ENCODE measurements around the gene PPP1R3D.
"Not testable (repeated sequence)": the region's sequence is repeated elsewhere in the genome, so short reads cannot be mapped to it uniquely, and the experiment has no call there.

PPP1R3D gene

GRCh38 chr20:59940129-59940955 lies at the start of gene PPP1R3D, which contains the start of gene FAM217B:
Gene PPP1R3D, minus strand, starts transcription at chr20:59940305. Its CDS starts 374 bp downstream, at chr20:59939931.
Gene FAM217B, plus strand, starts transcription at chr20:59940389. Its CDS starts 3,555 bp downstream, at chr20:59943944.
- DNase-seq = peak; percentile 98

GRCh38 chr20:59988141-59988540 lies 48.0 kb upstream of the PPP1R3D start:
- peak; percentile 80 for DNase-seq

GRCh38 chr20:59987135-59987534 lies 47.0 kb upstream of the PPP1R3D start:
- DNase-seq = no peak

GRCh38 chr20:59985864-59986263 lies 45.8 kb upstream of the PPP1R3D start:
- no peak for DNase-seq

- DNase-seq = no peak
These were observed 45.1 kb upstream of the PPP1R3D start for GRCh38 chr20:59985164-59985563.

GRCh38 chr20:59984541-59984940 lies 44.4 kb upstream of the PPP1R3D start:
- no peak for DNase-seq

- DNase-seq = no peak
These were observed 43.0 kb upstream of the PPP1R3D start for GRCh38 chr20:59983076-59983475.

GRCh38 chr20:59977086-59977485 lies 37.0 kb upstream of the PPP1R3D start:
- DNase-seq = no peak

GRCh38 chr20:59976156-59976782 lies 36.2 kb upstream of the PPP1R3D start:
- no peak for DNase-seq

GRCh38 chr20:59972037-59972801 lies 32.1 kb upstream of the PPP1R3D start:
- no peak for DNase-seq

- DNase-seq = no peak
These were observed 31.3 kb upstream of the PPP1R3D start for GRCh38 chr20:59971428-59971827.

- no peak for DNase-seq
These were observed 26.3 kb upstream of the PPP1R3D start for GRCh38 chr20:59966428-59966827.

- no peak for DNase-seq
These were observed 22.1 kb upstream of the PPP1R3D start for GRCh38 chr20:59962155-59962554.

GRCh38 chr20:59961423-59961822 lies 21.3 kb upstream of the PPP1R3D start:
- DNase-seq = no peak

- no peak for DNase-seq
These were observed 18.5 kb upstream of the PPP1R3D start for GRCh38 chr20:59958626-59959025.

GRCh38 chr20:59958123-59958522 lies 18.0 kb upstream of the PPP1R3D start, which contains the start of gene CDH26:
Gene CDH26, plus strand, starts transcription at chr20:59958423. Its CDS starts 304 bp downstream, at chr20:59958727.
- no peak for DNase-seq

- DNase-seq = not testable (repeated sequence)
These were observed 17.5 kb upstream of the PPP1R3D start for GRCh38 chr20:59957568-59957967.

GRCh38 chr20:59955131-59955796 lies 15.2 kb upstream of the PPP1R3D start:
- no peak for DNase-seq

GRCh38 chr20:59954718-59955117 lies 14.6 kb upstream of the PPP1R3D start:
- no peak for DNase-seq

GRCh38 chr20:59949911-59950310 lies 9.8 kb upstream of the PPP1R3D start:
- DNase-seq = no peak

GRCh38 chr20:59948828-59949720 lies 9.0 kb upstream of the PPP1R3D start:
- no peak for DNase-seq

- no peak for DNase-seq
These were observed 8.1 kb upstream of the PPP1R3D start for GRCh38 chr20:59948212-59948611.
